ENCODE results near the gene LIPA. TPM values are rescaled to one million over a fixed set of nuclear protein-coding genes. Genes with fewer than 3 reads are reported as not detected.

Gene LIPA
- total RNA-seq, 1 experiment from 2014 or later = 14.9 TPM

DNA sequence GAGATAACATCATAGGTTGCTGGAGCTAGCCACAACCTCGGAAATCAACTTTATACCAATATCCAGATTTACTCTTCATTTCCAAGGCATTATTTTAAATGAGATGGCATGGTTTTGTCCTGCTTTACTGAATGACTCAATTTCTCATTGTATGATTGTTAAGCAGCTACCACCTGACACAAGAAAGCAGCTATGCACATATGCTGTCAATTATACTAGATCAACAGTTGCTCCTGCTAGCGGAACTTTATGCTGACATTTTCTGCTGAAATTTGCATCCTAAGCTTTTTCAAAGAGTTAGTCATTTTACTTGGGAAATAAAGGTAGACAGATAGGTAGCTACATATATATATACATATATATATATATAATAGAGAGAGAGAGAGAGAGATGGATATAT, 35.5 kb downstream of the LIPA start:
- no peak for DNase-seq
- Histone ChIP-seq H3K27me3 (ENCODE audit: control insufficient read depth, insufficient read depth, low read length) (peaks cover 2% of the 10 kb centered on the region; the same call in 1 of the 2 replicates), H3K36me3 (replicated peaks; ENCODE audit: control insufficient read depth, insufficient read depth, low read length) (no peaks in the 10 kb centered on the region), H3K4me3 (ENCODE audit: insufficient read depth, low read depth, low read length) (no peak overlapping the region)

DNA sequence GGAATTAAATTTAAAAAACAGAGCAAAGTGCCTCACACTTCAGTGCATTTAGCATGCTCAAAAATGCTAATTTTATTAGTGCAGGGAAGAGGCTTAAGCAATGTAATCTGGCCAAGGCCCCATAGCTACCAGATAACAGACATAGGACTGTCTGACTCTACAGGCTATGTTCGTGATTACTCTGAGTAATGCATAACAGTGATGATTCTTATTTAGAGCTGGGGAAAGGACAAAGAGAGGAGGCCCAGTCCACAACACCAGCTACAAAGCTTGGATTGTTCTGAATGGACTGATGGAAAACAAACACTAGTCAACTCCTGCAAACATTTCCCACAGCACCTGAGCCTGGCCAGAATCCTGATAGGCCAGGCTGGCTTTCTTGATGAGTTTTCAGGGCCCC, 36.1 kb downstream of the LIPA start:
- Histone ChIP-seq H3K4me3 (ENCODE audit: insufficient read depth, low read depth, low read length) (no peak overlapping the region), H3K36me3 (replicated peaks; ENCODE audit: control insufficient read depth, insufficient read depth, low read length) (no peaks in the 10 kb centered on the region), H3K27me3 (ENCODE audit: control insufficient read depth, insufficient read depth, low read length) (peaks cover 2% of the 10 kb centered on the region; the same call in 1 of the 2 replicates)
- DNase-seq = no peak

DNA sequence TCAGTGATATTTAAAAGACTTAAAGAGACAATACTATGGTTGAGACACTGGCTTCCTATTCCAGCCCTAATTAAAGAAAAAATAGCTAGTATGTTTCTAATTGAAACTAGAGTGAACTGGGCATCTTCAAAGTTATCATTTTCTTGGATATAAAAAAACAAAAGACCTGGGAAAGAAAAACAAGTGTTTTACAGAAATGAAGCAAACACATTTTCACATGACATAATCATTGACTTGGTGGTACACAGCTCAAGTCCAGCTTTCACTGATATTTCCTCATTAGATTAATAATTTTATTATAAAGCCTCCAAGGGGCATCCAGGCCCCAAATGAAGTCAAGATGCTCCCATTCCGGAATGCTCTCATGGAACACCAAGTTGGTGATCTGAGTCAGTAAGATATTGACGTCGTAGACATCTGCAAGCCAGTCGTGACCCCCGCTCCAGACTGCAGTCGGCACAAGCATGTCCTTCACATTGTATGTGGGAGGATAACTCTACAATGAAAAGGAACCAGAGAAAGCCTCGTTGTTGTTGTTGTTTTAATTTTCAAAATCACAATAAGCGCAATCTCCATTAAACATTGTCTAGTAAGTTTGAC, 36.9 kb downstream of the LIPA start:
- H3K27me3 ChIP-seq (ENCODE audit: control insufficient read depth, insufficient read depth, low read length) = peaks cover 5% of the 10 kb centered on the region; the same call in 1 of the 2 replicates

DNA sequence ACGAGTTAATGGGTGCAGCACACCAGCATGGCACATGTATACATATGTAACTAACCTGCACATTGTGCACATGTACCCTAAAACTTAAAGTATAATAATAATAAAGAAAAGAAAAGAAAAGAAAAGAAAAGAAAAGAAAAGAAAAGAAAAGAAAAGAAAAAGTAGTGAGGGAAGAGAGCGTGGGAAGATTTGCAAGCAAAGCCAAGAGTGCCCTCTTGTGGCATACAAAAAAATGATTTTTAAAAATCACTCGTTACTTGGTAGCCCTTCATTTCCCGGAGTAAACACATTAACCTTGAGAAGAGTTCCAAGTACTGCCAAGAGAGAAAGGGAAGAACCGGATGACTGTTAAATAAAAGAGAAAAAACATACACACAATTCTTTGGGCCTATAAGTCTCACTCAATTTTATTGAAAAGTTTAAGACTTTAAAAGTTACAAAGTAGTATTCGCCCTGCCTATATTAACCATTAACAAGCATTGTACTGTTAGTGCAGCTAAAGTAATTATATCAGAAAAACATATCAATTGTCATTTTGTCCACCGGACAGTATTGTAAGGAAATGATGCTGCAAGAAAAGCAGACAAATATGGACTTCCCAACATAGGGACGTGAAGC, 38.3 kb downstream of the LIPA start:
- H3K36me3 ChIP-seq (replicated peaks; ENCODE audit: control insufficient read depth, insufficient read depth, low read length) = no peaks in the 10 kb centered on the region
- H3K27me3 ChIP-seq (ENCODE audit: control insufficient read depth, insufficient read depth, low read length) = peaks cover 19% of the 10 kb centered on the region
- peak; percentile 54 for DNase-seq
- H3K4me3 ChIP-seq (ENCODE audit: insufficient read depth, low read depth, low read length) = no peak overlapping the region

More for the DNA sequence above, 36.9 kb downstream of the LIPA start:
- H3K4me3 ChIP-seq (ENCODE audit: insufficient read depth, low read depth, low read length) = no peak overlapping the region
- no peak for DNase-seq
- no peaks in the 10 kb centered on the region for H3K36me3 ChIP-seq (replicated peaks; ENCODE audit: control insufficient read depth, insufficient read depth, low read length)

DNA sequence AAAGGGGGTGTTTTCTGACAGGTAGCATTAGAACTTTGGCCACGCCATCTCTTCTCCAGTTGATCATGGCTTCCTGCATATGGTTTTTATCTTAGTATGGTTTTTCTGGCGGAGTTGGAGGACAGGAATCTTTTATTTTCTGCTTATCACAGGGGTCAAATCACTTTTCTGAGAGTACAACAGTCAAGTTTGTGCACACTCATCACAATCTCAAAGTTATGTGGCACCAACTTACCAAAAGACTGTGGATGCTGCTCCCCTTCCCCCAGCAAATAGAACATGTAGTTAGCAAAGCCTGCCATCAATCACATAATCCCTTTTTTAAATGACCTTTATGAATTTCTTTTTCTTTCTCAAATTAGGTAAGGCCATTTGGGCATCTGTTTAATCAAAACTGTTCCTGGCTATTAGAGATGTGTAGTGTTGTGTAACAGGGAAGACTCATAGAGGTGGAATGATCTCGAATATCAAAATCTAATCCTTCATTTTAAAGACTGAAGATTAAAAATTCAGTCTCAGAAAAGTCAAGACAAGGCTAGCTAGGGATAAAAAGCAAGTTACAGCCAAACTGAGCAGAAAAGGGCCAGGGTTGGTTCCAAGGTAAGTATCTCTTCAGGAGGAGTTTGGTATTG, 40.7 kb downstream of the LIPA start:
- Histone ChIP-seq H3K4me3 (ENCODE audit: insufficient read depth, low read depth, low read length) (no peak overlapping the region), H3K36me3 (replicated peaks; ENCODE audit: control insufficient read depth, insufficient read depth, low read length) (no peaks in the 10 kb centered on the region), H3K27me3 (ENCODE audit: control insufficient read depth, insufficient read depth, low read length) (peaks cover 43% of the 10 kb centered on the region)
- DNase-seq = no peak

DNA sequence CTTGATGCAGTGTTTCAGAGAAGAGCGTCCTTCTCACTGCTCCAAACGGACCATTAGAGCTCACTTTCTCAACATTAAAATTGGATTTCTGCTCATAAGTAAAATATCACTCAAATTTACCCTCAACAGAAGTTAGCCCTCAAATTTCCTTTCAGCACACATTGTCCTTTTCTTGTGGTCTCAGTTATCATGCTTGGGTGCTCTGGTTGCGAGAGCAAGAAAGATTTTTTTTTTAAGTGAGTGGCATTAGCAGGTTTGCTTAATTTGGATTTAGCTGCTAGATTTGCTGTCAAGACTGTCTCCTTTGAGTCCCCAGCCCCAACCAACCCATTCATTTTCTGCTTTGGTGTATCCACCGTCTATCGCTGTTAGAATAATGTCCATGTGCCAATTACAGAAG, 41.9 kb downstream of the LIPA start:
- no peaks in the 10 kb centered on the region for H3K36me3 ChIP-seq (replicated peaks; ENCODE audit: control insufficient read depth, insufficient read depth, low read length)
- DNase-seq = no peak
- peaks cover 53% of the 10 kb centered on the region for H3K27me3 ChIP-seq (ENCODE audit: control insufficient read depth, insufficient read depth, low read length)
- H3K4me3 ChIP-seq (ENCODE audit: insufficient read depth, low read depth, low read length) = no peak overlapping the region

DNA sequence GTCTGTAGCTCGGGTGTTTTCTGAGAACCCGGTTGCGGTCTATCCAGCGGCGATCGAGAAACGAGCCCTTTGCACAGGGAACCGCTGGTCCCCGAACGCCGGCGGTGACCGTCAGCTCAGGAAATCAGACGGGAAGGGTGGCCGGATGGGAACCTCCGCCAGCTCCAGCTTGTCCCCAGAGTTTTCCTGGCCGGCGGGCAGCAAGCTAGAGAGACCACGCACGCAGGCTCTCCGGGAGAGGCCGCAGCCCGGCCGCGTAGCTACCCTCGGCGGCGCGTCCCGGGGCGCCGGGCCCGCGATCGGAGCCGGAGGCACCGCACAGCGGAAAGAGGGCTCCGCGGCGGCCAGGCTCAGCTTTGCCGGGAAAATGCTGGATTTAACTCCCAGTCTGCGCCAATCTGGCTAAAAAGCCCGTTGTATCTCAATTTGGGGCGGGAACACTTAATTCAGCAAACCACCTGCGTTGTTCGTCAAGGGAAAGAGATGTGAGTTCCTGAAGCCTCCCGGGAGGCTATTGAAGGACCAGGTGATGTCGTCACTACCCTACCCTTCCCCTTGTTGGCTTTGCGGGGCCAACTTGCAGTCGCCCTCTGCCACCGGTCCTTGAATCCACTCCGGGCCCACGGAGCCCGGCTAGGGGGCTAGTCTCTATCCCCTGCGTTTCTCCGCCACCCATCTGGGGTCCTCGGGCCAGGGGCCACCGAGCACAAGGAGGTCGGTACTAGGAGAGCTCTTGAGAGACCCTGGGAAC, 43.6 kb downstream of the LIPA start:
- H3K27me3 ChIP-seq (ENCODE audit: control insufficient read depth, insufficient read depth, low read length) = peaks cover 59% of the 10 kb centered on the region
- peak overlapping the region; percentile 42 for H3K4me3 ChIP-seq (ENCODE audit: insufficient read depth, low read depth, low read length)
- H3K36me3 ChIP-seq (replicated peaks; ENCODE audit: control insufficient read depth, insufficient read depth, low read length) = no peaks in the 10 kb centered on the region
- DNase-seq = peak; percentile 71

DNA sequence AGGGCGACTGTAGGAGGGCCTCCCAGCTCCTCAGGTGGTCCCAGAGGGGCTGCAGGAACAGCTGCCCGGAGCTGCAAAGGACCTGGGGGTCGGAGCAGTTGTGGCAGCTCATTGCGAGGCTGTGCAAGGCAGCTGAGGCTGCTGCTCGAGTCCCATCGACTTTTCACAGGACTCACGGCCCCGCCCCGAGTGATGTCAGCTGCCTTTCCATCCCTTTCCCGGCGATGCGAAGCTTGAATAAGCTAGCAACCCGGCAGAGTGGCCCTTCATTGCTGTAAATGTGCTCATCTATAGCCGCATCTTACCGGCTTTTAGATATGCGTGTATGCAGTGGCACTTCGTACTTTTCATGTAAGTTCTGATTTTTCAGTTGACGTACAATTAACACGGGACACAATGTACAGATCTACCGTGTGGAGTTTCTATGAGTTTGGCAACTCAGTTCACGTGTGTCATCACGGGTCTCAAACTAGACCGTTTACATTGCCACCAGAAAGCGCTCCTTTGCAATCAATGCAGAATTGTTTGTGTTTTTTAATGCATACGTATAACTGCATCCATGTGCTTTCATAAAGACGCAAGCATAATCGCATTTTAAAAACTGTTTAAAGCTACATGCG, 44.3 kb downstream of the LIPA start, which contains the start of gene CH25H:
Gene CH25H (minus strand): TSS at position 137 of the 620 bp plus-strand sequence. CDS start 25 bp downstream, at position 112.
- peak within 1 kb of the TSS; percentile 42 for H3K4me3 ChIP-seq (ENCODE audit: insufficient read depth, low read depth, low read length)
- peak; percentile 67 for DNase-seq
- H3K27me3 ChIP-seq (ENCODE audit: control insufficient read depth, insufficient read depth, low read length) = peaks cover 59% of the 10 kb centered on the region
- no peaks in the 10 kb centered on the region for H3K36me3 ChIP-seq (replicated peaks; ENCODE audit: control insufficient read depth, insufficient read depth, low read length)

DNA sequence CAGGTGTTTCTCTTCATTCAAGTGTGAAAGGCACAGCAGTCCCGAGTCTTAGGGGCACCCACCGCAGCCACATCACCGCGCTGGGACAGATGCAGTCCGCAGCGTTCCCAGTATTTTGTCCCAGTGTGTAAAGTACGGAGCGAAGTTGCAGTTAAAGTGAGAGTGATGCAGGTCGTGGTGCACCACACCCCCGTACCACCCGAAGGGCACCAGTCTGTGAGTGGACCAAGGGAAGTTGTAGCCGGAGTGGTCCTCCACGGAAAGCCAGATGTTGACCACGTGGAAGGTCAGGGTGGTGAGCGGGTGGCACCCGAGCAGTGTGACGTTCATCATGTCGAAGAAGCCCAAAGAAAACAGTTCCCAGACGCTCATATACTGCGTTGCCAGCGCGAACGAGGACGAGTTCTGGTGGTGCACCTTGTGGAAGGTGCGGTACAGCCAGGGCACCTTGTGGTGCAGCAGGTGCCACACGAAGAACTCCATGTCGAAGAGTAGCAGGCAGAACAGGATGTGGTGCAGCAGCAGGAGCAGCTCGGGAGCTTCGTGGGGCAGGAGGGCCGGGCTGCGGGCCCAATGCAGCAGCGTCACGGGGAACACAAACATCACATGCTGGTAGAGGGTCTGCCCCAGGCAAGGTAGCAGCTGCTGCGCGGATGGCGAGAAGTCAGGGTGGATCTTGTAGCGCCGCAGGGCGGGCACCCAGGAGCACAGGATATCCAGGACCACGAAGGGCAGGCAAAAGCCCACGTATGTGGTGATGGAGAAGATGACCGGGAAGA, 45.0 kb downstream of the LIPA start:
- Histone ChIP-seq H3K27me3 (ENCODE audit: control insufficient read depth, insufficient read depth, low read length) (peaks cover 59% of the 10 kb centered on the region), H3K36me3 (replicated peaks; ENCODE audit: control insufficient read depth, insufficient read depth, low read length) (no peaks in the 10 kb centered on the region), H3K4me3 (ENCODE audit: insufficient read depth, low read depth, low read length) (peak overlapping the region; percentile 35; the same call in 1 of the 2 replicates)
- peak; percentile 53 for DNase-seq

DNA sequence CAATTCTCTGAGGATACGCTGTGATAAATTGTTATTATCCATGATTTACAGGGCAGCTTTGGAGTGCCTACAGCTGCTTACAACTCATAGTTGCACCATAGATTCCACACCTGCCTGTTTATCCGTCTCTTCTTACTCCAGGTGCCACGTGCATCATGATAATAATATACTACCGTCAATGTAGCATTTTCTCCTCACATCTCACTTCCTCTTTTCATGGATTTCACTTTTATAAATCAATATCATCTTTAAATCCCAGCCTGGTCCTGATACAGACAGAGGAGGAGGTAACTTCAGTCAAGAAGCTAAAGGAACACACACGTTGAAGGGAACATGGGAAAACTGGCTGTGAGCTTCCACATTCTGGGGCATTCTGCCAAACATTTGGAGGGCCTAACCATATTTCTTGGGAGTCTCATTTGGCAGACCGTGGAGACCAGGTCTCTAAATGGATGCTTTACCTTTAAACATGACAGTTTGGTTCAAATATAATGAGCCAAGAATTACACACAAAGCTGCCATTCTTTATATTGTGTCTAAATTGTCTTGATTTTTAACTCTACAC, 46.9 kb downstream of the LIPA start:
- Histone ChIP-seq H3K4me3 (ENCODE audit: insufficient read depth, low read depth, low read length) (no peak overlapping the region), H3K36me3 (replicated peaks; ENCODE audit: control insufficient read depth, insufficient read depth, low read length) (no peaks in the 10 kb centered on the region), H3K27me3 (ENCODE audit: control insufficient read depth, insufficient read depth, low read length) (peaks cover 55% of the 10 kb centered on the region)
- DNase-seq = no peak

DNA sequence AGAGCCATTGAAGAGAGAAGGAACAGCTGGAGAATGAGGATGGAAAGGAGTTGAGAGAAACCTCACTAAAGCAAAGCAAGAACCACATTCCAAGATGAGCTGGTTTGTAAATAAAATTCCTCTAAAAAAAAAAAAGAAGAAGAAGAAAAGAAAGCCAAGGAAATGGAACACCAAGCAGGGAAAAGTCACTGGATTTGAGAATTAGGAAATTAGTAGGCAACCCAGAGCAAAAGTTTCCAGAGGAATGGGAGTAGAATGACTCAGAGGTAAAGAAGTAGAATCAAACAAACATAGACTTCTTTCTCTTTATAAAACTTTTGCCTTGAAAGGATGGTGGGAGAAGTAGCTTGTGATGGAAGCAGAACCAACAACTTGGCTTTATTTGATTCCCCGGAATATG, 48.3 kb downstream of the LIPA start:
- peaks cover 40% of the 10 kb centered on the region for H3K27me3 ChIP-seq (ENCODE audit: control insufficient read depth, insufficient read depth, low read length)

DNA sequence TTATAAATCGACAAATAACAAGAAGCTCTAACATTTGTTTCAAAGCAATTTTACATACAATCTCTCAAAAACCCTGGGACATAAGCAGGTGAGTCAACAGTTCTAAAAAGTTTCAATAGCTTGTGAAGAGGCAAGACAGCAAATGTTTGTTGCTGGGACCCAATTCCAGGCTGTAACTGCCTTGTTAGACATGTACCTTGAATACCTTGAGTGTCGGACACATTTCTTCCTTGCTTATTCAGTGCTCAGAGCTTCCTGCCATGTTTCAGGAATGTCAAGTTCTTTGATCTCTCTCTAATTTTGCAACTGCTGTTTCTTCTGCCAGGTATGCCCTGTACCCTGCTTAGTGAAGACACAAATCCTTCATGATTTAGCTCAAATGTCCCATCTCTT, 49.5 kb downstream of the LIPA start:
- H3K4me3 ChIP-seq (ENCODE audit: insufficient read depth, low read depth, low read length) = no peak overlapping the region
- no peak for DNase-seq
- no peaks in the 10 kb centered on the region for H3K36me3 ChIP-seq (replicated peaks; ENCODE audit: control insufficient read depth, insufficient read depth, low read length)
- H3K27me3 ChIP-seq (ENCODE audit: control insufficient read depth, insufficient read depth, low read length) = peaks cover 28% of the 10 kb centered on the region

More for the DNA sequence above, 48.3 kb downstream of the LIPA start:
- no peak overlapping the region for H3K4me3 ChIP-seq (ENCODE audit: insufficient read depth, low read depth, low read length)
- H3K36me3 ChIP-seq (replicated peaks; ENCODE audit: control insufficient read depth, insufficient read depth, low read length) = no peaks in the 10 kb centered on the region
- no peak for DNase-seq

DNA sequence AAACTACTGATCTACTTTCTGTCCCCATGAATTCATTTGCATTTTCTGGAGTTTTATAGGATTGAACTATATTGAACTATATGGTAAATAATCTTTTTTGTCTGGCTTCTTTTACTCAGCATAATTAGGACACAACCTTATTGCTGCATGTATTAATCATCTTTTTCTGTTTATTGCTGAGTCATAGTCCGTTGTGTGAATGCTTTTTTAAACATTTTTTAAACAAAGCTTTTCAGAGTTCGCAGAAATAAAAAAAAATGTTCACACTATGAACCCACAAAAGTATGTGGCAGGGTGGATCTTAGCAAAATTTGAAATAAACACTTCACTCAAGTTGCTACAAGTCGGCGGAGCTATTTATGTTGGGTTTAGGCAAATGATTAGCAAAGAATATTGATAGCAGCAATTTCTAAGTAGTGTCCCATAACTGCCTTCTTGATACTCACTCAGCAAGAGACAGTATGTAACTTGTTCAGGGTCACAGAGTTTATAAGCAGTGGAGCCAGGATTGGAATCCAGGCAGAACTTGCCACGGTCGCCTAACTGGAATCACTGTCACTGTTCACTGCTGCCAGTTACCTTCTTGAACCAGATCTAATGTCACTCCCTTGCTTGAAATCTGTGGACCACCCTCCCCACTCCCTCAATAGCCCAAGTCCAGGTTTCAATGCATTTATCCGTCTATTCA, 50.1 kb downstream of the LIPA start:
- H3K4me3 ChIP-seq (ENCODE audit: insufficient read depth, low read depth, low read length) = no peak overlapping the region
- DNase-seq = no peak
- H3K27me3 ChIP-seq (ENCODE audit: control insufficient read depth, insufficient read depth, low read length) = peaks cover 22% of the 10 kb centered on the region
- H3K36me3 ChIP-seq (replicated peaks; ENCODE audit: control insufficient read depth, insufficient read depth, low read length) = no peaks in the 10 kb centered on the region
